DOHH2 (cell line): ENCODE results near the gene GPR62.

Experiments
- EZH2phosphoT487 ChIP-seq: fragments of 200-600 bp; sonication (generic); IDR thresholded peaks from 2 replicates; pipeline ENCODE4 v1.6.1; 2017; ENCODE audit warnings: borderline replicate concordance, mild to moderate bottlenecking, antibody characterized with exemption, low read length, moderate library complexity, mixed read lengths
- TF ChIP-seq, protein P1 (sequence below): fragments of 200-600 bp; sonication (generic); IDR thresholded peaks from one replicate; pipeline ENCODE4 v1.5.1; 2014; ENCODE audit warnings: antibody characterized with exemption, mild to moderate bottlenecking, low read depth, low read length; ENCODE audit not compliant: poor library complexity, severe bottlenecking

DNA sequence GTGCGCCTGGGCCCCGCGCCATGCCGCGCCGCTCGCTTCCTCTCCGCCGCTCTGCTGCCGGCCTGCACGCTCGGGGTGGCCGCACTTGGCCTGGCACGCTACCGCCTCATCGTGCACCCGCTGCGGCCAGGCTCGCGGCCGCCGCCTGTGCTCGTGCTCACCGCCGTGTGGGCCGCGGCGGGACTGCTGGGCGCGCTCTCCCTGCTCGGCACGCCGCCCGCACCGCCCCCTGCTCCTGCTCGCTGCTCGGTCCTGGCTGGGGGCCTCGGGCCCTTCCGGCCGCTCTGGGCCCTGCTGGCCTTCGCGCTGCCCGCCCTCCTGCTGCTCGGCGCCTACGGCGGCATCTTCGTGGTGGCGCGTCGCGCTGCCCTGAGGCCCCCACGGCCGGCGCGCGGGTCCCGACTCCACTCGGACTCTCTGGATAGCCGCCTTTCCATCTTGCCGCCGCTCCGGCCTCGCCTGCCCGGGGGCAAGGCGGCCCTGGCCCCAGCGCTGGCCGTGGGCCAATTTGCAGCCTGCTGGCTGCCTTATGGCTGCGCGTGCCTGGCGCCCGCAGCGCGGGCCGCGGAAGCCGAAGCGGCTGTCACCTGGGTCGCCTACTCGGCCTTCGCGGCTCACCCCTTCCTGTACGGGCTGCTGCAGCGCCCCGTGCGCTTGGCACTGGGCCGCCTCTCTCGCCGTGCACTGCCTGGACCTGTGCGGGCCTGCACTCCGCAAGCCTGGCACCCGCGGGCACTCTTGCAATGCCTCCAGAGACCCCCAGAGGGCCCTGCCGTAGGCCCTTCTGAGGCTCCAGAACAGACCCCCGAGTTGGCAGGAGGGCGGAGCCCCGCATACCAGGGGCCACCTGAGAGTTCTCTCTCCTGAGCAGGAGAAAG lies 951 bp downstream of the GPR62 start:
- TF ChIP-seq, protein P1, sequence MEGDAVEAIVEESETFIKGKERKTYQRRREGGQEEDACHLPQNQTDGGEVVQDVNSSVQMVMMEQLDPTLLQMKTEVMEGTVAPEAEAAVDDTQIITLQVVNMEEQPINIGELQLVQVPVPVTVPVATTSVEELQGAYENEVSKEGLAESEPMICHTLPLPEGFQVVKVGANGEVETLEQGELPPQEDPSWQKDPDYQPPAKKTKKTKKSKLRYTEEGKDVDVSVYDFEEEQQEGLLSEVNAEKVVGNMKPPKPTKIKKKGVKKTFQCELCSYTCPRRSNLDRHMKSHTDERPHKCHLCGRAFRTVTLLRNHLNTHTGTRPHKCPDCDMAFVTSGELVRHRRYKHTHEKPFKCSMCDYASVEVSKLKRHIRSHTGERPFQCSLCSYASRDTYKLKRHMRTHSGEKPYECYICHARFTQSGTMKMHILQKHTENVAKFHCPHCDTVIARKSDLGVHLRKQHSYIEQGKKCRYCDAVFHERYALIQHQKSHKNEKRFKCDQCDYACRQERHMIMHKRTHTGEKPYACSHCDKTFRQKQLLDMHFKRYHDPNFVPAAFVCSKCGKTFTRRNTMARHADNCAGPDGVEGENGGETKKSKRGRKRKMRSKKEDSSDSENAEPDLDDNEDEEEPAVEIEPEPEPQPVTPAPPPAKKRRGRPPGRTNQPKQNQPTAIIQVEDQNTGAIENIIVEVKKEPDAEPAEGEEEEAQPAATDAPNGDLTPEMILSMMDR: peak; percentile 59
- no peak for TF ChIP-seq EZH2phosphoT487
